ENCODE results near the gene PDIK1L. TPM values are rescaled to one million over a fixed set of nuclear protein-coding genes. Genes with fewer than 3 reads are reported as not detected.

The PDIK1L gene
- total and polyA plus RNA-seq, 9 of the 15 experiments (the other 6 are each of a cell fraction or from before 2014, with no cell fraction given), result 12.8 to 30.2 (median 21.5) TPM

DNA sequence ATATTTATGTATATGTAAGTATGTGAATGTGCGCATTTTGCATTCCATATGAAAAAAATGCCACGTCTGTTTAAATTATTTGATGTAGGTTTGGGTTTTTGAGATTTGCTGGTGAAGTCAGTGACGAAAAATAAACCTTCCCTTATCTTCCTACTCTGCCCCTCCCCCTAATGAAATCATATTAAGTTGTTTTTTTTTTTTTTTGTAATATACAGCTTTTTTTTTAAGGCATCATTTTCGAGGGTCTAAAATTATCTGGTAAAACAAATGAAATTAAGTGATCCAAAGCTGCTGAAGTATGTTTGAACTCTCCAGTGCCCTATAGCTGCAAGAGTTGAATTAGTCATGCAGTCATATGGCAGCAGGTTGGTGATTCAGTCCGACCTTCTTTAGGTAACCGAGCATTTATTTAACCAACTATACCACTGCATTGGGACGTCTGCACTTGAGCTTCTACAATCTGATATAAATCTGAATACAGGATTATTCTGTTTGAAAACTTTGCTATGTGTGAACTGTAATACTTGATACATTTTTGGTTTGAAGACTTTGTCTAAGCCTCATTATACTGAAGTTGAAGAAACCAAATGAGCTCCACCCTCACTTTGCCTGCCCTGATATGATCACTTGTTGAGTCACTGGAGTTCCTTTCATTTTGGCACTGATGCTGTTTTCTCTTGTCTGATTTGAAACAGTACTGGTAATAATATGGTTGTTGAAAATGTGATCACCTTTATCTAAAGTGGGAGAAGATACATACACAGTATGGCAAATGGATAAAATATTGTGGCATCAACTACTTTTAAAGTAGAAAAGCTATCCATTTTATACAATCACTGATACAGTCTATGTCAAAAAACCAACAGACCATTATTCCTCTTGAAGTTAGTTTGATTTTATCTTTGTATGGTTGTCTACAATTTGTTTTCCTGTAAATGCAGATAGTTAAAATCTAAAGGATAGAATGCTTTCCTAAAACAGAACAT is 11.7 kb downstream of the PDIK1L start (continued):
- TF ChIP-seq, protein P1, sequence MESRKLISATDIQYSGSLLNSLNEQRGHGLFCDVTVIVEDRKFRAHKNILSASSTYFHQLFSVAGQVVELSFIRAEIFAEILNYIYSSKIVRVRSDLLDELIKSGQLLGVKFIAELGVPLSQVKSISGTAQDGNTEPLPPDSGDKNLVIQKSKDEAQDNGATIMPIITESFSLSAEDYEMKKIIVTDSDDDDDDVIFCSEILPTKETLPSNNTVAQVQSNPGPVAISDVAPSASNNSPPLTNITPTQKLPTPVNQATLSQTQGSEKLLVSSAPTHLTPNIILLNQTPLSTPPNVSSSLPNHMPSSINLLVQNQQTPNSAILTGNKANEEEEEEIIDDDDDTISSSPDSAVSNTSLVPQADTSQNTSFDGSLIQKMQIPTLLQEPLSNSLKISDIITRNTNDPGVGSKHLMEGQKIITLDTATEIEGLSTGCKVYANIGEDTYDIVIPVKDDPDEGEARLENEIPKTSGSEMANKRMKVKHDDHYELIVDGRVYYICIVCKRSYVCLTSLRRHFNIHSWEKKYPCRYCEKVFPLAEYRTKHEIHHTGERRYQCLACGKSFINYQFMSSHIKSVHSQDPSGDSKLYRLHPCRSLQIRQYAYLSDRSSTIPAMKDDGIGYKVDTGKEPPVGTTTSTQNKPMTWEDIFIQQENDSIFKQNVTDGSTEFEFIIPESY (CRISPR knock-in tag; IDR thresholded peaks at IDR 0.05), result no peak
- no peak for TF ChIP-seq ZNF830 (CRISPR knock-in tag; IDR thresholded peaks at IDR 0.05)
- TF ChIP-seq GTF2F1 (IDR thresholded peaks at IDR 0.05; ENCODE audit: low read depth, low read length), result no peak
- no peak for TF ChIP-seq ATF2 (CRISPR knock-in tag; IDR thresholded peaks at IDR 0.05)
- no peak for TF ChIP-seq ARID2 (IDR thresholded peaks at IDR 0.05)
- TF ChIP-seq TARDBP (IDR thresholded peaks at IDR 0.05), result no peak
- TF ChIP-seq KDM1A (IDR thresholded peaks at IDR 0.05), result peak; percentile 82 to 88
- no peak for TF ChIP-seq GABPB1 (CRISPR knock-in tag; IDR thresholded peaks at IDR 0.05)
- peak; percentile 20 to 28 for TF ChIP-seq NCOA2 (IDR thresholded peaks at IDR 0.05; ENCODE audit: partially characterized antibody in 2 of 2)
- peak; percentile 81 for TF ChIP-seq JUN (IDR thresholded peaks at IDR 0.05; ENCODE audit: borderline replicate concordance, low read depth, low read length)
- TF ChIP-seq JUN (CRISPR knock-in tag; IDR thresholded peaks at IDR 0.05; ENCODE audit: borderline replicate concordance), result no peak
- TF ChIP-seq DMBX1 (CRISPR knock-in tag; IDR thresholded peaks at IDR 0.05; ENCODE audit: borderline replicate concordance), result no peak
- peak; percentile 67; the same call in 1 of the 2 replicates for TF ChIP-seq ZNF175 (CRISPR knock-in tag; IDR thresholded peaks at IDR 0.05; ENCODE audit: low read depth)
- TF ChIP-seq ZNF311 (CRISPR knock-in tag; IDR thresholded peaks at IDR 0.05), result no peak
- no peak for TF ChIP-seq SP1 (CRISPR knock-in tag; IDR thresholded peaks at IDR 0.05)
- no peak for TF ChIP-seq TAF7 (tag; IDR thresholded peaks at IDR 0.05)
- no peak for TF ChIP-seq U2AF2 (optimal IDR thresholded peaks at IDR 0.05; ENCODE audit: low read depth, low read length)
- 0 out of 2 replicates have a peak, but pooled peaks have one; percentile 21 for TF ChIP-seq THRAP3 (IDR thresholded peaks at IDR 0.05; ENCODE audit: borderline replicate concordance)
- no peak; the same call in 1 of the 2 replicates for TF ChIP-seq KLF6 (CRISPR knock-in tag; IDR thresholded peaks at IDR 0.05; ENCODE audit: borderline replicate concordance)
- no peak for TF ChIP-seq ZNF57 (CRISPR knock-in tag; IDR thresholded peaks at IDR 0.05)
- TF ChIP-seq YY1 (IDR thresholded peaks at IDR 0.05; ENCODE audit: borderline replicate concordance in 1 of 3, control insufficient read depth in 1 of 3, extremely low read depth in 1 of 3, insufficient read depth in 3 of 3, insufficient read length in 1 of 3, insufficient replicate concordance in 2 of 3, low read depth in 1 of 3, low read length in 2 of 3), result peak in 1 of 3 experiments; percentile 9
- no peak for TF ChIP-seq MCM3 (IDR thresholded peaks at IDR 0.05)
- no peak for TF ChIP-seq ZNF717 (CRISPR knock-in tag; IDR thresholded peaks at IDR 0.05)
- TF ChIP-seq ZC3H8 (IDR thresholded peaks at IDR 0.05), result no peak
- no peak for TF ChIP-seq HMG20A (CRISPR knock-in tag; conservative IDR thresholded peaks at IDR 0.05)
